Measurements from ENCODE around the gene OTOP1.
"Not testable (repeated sequence)": the region's sequence is repeated elsewhere in the genome, so short reads cannot be mapped to it uniquely, and the experiment has no call there.

OTOP1 gene

DNA sequence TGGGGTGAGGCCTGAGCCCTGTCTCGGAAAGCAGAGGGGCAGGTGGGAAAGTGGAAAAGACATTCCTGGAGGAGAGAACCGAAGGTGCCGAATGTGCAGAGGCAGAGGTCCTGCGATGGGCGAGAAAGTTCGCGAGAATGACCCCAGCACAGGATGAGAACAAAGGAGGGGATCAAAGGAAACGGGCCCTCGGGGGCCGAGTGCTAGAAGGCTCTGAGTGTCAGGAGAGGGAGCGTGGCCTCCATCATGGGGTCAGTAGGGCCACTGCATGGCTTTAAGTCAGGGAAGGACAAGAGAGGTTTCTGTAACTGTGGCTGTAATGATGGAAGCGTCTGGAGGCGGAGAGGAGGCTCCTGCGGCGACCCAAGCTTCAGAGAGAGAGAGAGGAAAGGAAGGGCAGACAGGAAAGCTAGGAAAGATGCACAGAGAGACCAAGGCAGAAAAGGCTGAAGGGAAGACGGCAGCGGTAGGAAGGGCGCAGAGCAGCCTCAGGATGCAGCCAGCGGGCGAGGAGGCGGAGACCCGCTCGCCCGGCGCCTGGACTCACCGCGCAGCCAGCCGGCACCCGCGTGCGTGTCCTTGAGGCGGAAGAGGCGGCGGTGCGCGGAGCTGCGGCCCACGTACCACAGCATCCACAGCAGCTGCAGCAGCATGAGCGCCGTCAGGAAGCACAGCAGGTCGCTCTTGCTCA, 669 bp downstream of the OTOP1 start:
- peaks cover 26% of the 10 kb centered on the region for H3K27me3 ChIP-seq (ENCODE audit: insufficient read depth, low read length, poor library complexity)
- DNase-seq, result no peak

DNA sequence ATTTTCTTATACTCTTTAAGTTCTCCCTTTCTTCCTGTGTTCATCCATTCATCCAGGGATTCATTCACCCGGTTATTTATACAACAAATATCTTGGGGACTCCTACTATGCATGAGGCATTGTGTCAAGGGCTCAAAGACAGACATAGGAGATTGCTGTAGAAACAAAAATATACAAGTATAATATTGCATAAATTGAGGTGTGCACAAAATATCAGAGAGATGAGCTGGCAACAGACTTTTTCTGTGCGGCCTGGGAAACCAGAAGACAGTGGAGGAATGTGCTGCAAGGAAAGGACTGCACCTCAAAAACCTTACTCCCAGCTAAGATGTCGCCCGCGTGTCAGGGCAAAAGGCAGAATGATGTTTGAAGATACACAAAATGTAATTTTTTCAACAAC, 9.6 kb downstream of the OTOP1 start:
- H4K5ac ChIP-seq (ENCODE audit: low read length), result no peak overlapping the region
- no peak overlapping the region for H3K18ac ChIP-seq (ENCODE audit: low read length)
- no peak overlapping the region for H2BK15ac ChIP-seq (replicated peaks; ENCODE audit: low read depth)
- H4K8ac ChIP-seq (ENCODE audit: low read depth, low read length), result no peak overlapping the region
- no peak overlapping the region for H2BK5ac ChIP-seq (ENCODE audit: low read length)
- no peaks in the 10 kb centered on the region for H3K79me2 ChIP-seq (ENCODE audit: control insufficient read depth, insufficient read depth, low read length)
- H3K27me3 ChIP-seq (ENCODE audit: insufficient read depth, low read length, poor library complexity), result no peaks in the 10 kb centered on the region
- no peak overlapping the region for H3K9ac ChIP-seq (ENCODE audit: low read length)
- no peaks in the 10 kb centered on the region for H3K4me1 ChIP-seq (ENCODE audit: control insufficient read depth, low read depth, low read length)
- no peak overlapping the region for H2BK120ac ChIP-seq (ENCODE audit: low read depth, low read length)
- WGBS (ENCODE audit: extremely low coverage, insufficient coverage, low lambda C conversion rate), result no CpG with 5 or more reads among the region's 5 CpGs
- H3K23ac ChIP-seq (ENCODE audit: low read length), result no peak overlapping the region
- no peak overlapping the region for H3K56ac ChIP-seq (ENCODE audit: low read length)
- no peaks in the 10 kb centered on the region for H3K36me3 ChIP-seq (ENCODE audit: control insufficient read depth, insufficient read depth, low read length)
- no peak overlapping the region for H3K4me2 ChIP-seq (ENCODE audit: low read length)
- no peak overlapping the region for H2AK5ac ChIP-seq (ENCODE audit: low read length)
- no peak overlapping the region for H3K4me3 ChIP-seq (ENCODE audit: low read length)
- no peaks in the 10 kb centered on the region for H3K79me1 ChIP-seq (ENCODE audit: low read length)
- no peak overlapping the region for H3K27ac ChIP-seq (ENCODE audit: low read depth, low read length)
- H3K4ac ChIP-seq (ENCODE audit: low read depth, low read length), result no peak overlapping the region
- DNase-seq, result no peak

More for the DNA sequence above, 669 bp downstream of the OTOP1 start:
- H3K4me3 ChIP-seq (ENCODE audit: low read length), result no peak overlapping the region
- no peak overlapping the region for H3K56ac ChIP-seq (ENCODE audit: low read length)
- no peak overlapping the region for H2BK120ac ChIP-seq (ENCODE audit: low read depth, low read length)
- H3K79me1 ChIP-seq (ENCODE audit: low read length), result no peaks in the 10 kb centered on the region
- no peak overlapping the region for H3K27ac ChIP-seq (ENCODE audit: low read depth, low read length)
- H3K4me2 ChIP-seq (ENCODE audit: low read length), result no peak overlapping the region
- H3K4ac ChIP-seq (ENCODE audit: low read depth, low read length), result no peak overlapping the region
- H3K18ac ChIP-seq (ENCODE audit: low read length), result no peak overlapping the region
- H2BK5ac ChIP-seq (ENCODE audit: low read length), result no peak overlapping the region
- H3K79me2 ChIP-seq (ENCODE audit: control insufficient read depth, insufficient read depth, low read length), result no peaks in the 10 kb centered on the region
- H3K9ac ChIP-seq (ENCODE audit: low read length), result no peak overlapping the region
- H4K8ac ChIP-seq (ENCODE audit: low read depth, low read length), result no peak overlapping the region
- no peaks in the 10 kb centered on the region for H3K4me1 ChIP-seq (ENCODE audit: control insufficient read depth, low read depth, low read length)
- no peak overlapping the region for H2AK5ac ChIP-seq (ENCODE audit: low read length)
- H3K36me3 ChIP-seq (ENCODE audit: control insufficient read depth, insufficient read depth, low read length), result no peaks in the 10 kb centered on the region
- H2BK15ac ChIP-seq (replicated peaks; ENCODE audit: low read depth), result no peak overlapping the region
- H4K5ac ChIP-seq (ENCODE audit: low read length), result no peak overlapping the region
- no peak overlapping the region for H3K23ac ChIP-seq (ENCODE audit: low read length)
- WGBS (ENCODE audit: extremely low coverage, insufficient coverage, low lambda C conversion rate), result no CpG with 5 or more reads among the region's 41 CpGs

- Histone ChIP-seq H2AK5ac (ENCODE audit: low read length) (no peak overlapping the region), H4K5ac (ENCODE audit: low read length) (no peak overlapping the region), H3K4me1 (ENCODE audit: control insufficient read depth, low read depth, low read length) (no peaks in the 10 kb centered on the region), H3K36me3 (ENCODE audit: control insufficient read depth, insufficient read depth, low read length) (no peaks in the 10 kb centered on the region), H4K8ac (ENCODE audit: low read depth, low read length) (no peak overlapping the region), H3K56ac (ENCODE audit: low read length) (no peak overlapping the region), H3K23ac (ENCODE audit: low read length) (no peak overlapping the region), H3K4me3 (ENCODE audit: low read length) (no peak overlapping the region), H3K4ac (ENCODE audit: low read depth, low read length) (no peak overlapping the region), H2BK15ac (replicated peaks; ENCODE audit: low read depth) (no peak overlapping the region), H3K18ac (ENCODE audit: low read length) (no peak overlapping the region), H3K79me1 (ENCODE audit: low read length) (no peaks in the 10 kb centered on the region), H3K9ac (ENCODE audit: low read length) (no peak overlapping the region), H2BK5ac (ENCODE audit: low read length) (no peak overlapping the region), H3K4me2 (ENCODE audit: low read length) (no peak overlapping the region), H3K27me3 (ENCODE audit: insufficient read depth, low read length, poor library complexity) (no peaks in the 10 kb centered on the region), H2BK120ac (ENCODE audit: low read depth, low read length) (no peak overlapping the region), H3K79me2 (ENCODE audit: control insufficient read depth, insufficient read depth, low read length) (no peaks in the 10 kb centered on the region), H3K27ac (ENCODE audit: low read depth, low read length) (no peak overlapping the region)
- no CpG with 5 or more reads among the region's 7 CpGs for WGBS (ENCODE audit: extremely low coverage, insufficient coverage, low lambda C conversion rate)
- peak; percentile 26 for DNase-seq
Measured at GRCh38 chr4:4216648-4217047, 10.1 kb downstream of the OTOP1 start.

DNA sequence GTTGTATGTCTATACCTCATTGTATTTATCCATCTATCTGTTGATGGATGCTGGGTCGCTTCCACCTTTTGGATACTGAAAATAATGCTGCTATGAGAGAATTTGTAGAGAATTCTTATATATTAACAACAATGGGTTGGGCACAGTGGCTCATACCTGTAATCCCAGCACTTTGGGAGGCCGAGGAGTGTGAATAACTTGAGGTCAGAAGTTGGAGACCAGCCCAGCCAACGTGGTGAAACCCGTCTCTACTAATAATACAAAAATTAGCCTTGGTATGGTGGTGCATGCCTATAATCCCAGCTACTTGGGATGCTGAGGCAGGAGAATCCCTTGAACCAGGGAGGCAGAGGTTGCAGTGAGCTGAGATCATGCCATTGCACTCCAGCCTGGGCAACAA, 13.1 kb downstream of the OTOP1 start:
- not testable (repeated sequence) for H3K9ac ChIP-seq (ENCODE audit: low read length); H3K79me2 ChIP-seq (ENCODE audit: control insufficient read depth, insufficient read depth, low read length); H3K56ac ChIP-seq (ENCODE audit: low read length); H3K27me3 ChIP-seq (ENCODE audit: insufficient read depth, low read length, poor library complexity); H3K36me3 ChIP-seq (ENCODE audit: control insufficient read depth, insufficient read depth, low read length); H3K79me1 ChIP-seq (ENCODE audit: low read length); H4K5ac ChIP-seq (ENCODE audit: low read length); H3K4me1 ChIP-seq (ENCODE audit: control insufficient read depth, low read depth, low read length); DNase-seq; H2BK120ac ChIP-seq (ENCODE audit: low read depth, low read length); H3K4ac ChIP-seq (ENCODE audit: low read depth, low read length); H3K27ac ChIP-seq (ENCODE audit: low read depth, low read length); H3K18ac ChIP-seq (ENCODE audit: low read length); H2BK15ac ChIP-seq (replicated peaks; ENCODE audit: low read depth); H4K8ac ChIP-seq (ENCODE audit: low read depth, low read length); H3K4me2 ChIP-seq (ENCODE audit: low read length); H2BK5ac ChIP-seq (ENCODE audit: low read length); H2AK5ac ChIP-seq (ENCODE audit: low read length); H3K4me3 ChIP-seq (ENCODE audit: low read length); H3K23ac ChIP-seq (ENCODE audit: low read length)
- WGBS (ENCODE audit: extremely low coverage, insufficient coverage, low lambda C conversion rate), result no CpG with 5 or more reads among the region's 4 CpGs

- Histone ChIP-seq H3K27me3 (ENCODE audit: insufficient read depth, low read length, poor library complexity) (no peaks in the 10 kb centered on the region), H3K27ac (ENCODE audit: low read depth, low read length) (no peak overlapping the region), H2BK5ac (ENCODE audit: low read length) (no peak overlapping the region), H3K4me2 (ENCODE audit: low read length) (no peak overlapping the region), H4K8ac (ENCODE audit: low read depth, low read length) (no peak overlapping the region), H2BK15ac (replicated peaks; ENCODE audit: low read depth) (no peak overlapping the region), H3K36me3 (ENCODE audit: control insufficient read depth, insufficient read depth, low read length) (no peaks in the 10 kb centered on the region), H3K9ac (ENCODE audit: low read length) (no peak overlapping the region), H3K56ac (ENCODE audit: low read length) (no peak overlapping the region), H2BK120ac (ENCODE audit: low read depth, low read length) (no peak overlapping the region), H3K79me2 (ENCODE audit: control insufficient read depth, insufficient read depth, low read length) (no peaks in the 10 kb centered on the region), H3K4me3 (ENCODE audit: low read length) (no peak overlapping the region), H3K23ac (ENCODE audit: low read length) (no peak overlapping the region), H3K4ac (ENCODE audit: low read depth, low read length) (no peak overlapping the region), H3K4me1 (ENCODE audit: control insufficient read depth, low read depth, low read length) (no peaks in the 10 kb centered on the region), H2AK5ac (ENCODE audit: low read length) (no peak overlapping the region), H3K18ac (ENCODE audit: low read length) (no peak overlapping the region), H3K79me1 (ENCODE audit: low read length) (no peaks in the 10 kb centered on the region), H4K5ac (ENCODE audit: low read length) (no peak overlapping the region)
- no peak for DNase-seq
Measured at GRCh38 chr4:4206204-4206603, 20.5 kb downstream of the OTOP1 start.

DNA sequence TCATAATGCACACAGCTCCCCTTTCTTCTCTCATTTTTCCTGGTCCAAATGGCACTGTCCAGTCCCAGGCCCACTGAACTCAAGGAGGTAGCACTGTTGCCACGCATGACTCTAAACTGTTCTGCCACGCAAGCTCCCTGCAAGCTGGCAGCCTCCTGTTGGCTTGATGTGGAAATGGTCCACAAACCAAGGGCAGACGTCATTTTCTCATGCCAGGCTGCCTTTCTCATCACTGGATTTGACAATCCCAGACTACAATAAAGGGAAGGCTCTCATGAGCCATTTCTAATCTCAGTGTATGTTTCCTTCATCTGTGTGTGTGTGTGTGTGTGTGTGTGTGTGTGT, 22.4 kb downstream of the OTOP1 start:
- Histone ChIP-seq H3K23ac (ENCODE audit: low read length) (no peak overlapping the region), H2BK120ac (ENCODE audit: low read depth, low read length) (no peak overlapping the region), H3K4me2 (ENCODE audit: low read length) (no peak overlapping the region), H3K9ac (ENCODE audit: low read length) (no peak overlapping the region), H3K79me1 (ENCODE audit: low read length) (no peaks in the 10 kb centered on the region), H4K5ac (ENCODE audit: low read length) (no peak overlapping the region), H2BK5ac (ENCODE audit: low read length) (no peak overlapping the region), H3K18ac (ENCODE audit: low read length) (no peak overlapping the region), H2AK5ac (ENCODE audit: low read length) (no peak overlapping the region), H3K79me2 (ENCODE audit: control insufficient read depth, insufficient read depth, low read length) (no peaks in the 10 kb centered on the region), H3K27ac (ENCODE audit: low read depth, low read length) (no peak overlapping the region), H4K8ac (ENCODE audit: low read depth, low read length) (no peak overlapping the region), H3K36me3 (ENCODE audit: control insufficient read depth, insufficient read depth, low read length) (no peaks in the 10 kb centered on the region), H3K56ac (ENCODE audit: low read length) (no peak overlapping the region), H3K27me3 (ENCODE audit: insufficient read depth, low read length, poor library complexity) (no peaks in the 10 kb centered on the region), H2BK15ac (replicated peaks; ENCODE audit: low read depth) (no peak overlapping the region), H3K4me1 (ENCODE audit: control insufficient read depth, low read depth, low read length) (no peaks in the 10 kb centered on the region), H3K4me3 (ENCODE audit: low read length) (no peak overlapping the region), H3K4ac (ENCODE audit: low read depth, low read length) (no peak overlapping the region)
- no CpG with 5 or more reads among the region's 3 CpGs for WGBS (ENCODE audit: extremely low coverage, insufficient coverage, low lambda C conversion rate)
- DNase-seq, result no peak
